Jurkat, Clone E6-1 (cell line): Measurements from ENCODE around the gene RTL10.

Experiments
- DNase-seq: peaks from one replicate; pipeline ENCODE4 v3.0.0-alpha.2; 2011; ENCODE audit warnings: low read depth, low spot score
- H3K4me3 ChIP-seq: 2 replicates; pipeline ENCODE4 v1.5.1; 2011; ENCODE audit warnings: mild to moderate bottlenecking, low read length, control low read depth, moderate library complexity

The RTL10 gene

DNA sequence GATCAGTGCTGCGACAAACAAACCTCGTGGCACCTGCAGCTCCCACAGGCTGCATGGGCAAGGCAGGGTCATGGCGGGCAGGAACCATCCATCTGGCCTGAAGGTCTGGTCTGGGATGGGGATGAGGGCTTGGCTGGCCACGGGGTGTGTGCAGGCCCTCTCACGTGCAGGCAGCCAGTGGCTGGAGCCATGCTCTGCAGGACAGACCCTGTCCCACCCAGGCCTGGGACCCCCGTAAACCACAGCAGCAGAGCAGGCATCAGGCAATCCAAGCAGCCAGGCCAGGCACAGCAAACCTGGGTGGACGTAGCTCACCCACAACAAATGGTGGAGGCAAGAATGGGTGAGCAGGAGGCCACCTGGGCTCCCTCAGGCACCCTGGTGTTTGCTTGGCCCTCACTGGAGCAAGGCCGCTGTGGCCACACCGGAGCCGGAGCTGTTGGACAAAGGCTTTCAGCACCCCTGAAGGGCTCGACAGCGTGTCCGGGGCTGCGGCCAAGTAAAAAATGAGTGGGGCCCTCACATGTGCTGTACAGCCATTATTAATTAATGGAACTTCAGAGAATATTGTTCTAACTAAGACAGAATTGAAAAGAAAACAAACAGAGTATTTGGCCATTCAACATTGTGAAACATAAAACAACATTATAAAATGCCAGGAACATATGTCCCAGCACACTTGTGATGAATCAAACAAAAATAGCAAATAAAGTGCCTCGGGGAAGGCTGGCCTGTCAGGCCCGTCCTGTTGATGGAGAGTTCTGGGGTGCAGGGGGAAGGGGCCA, 24.0 kb upstream of the RTL10 start:
- H3K4me3 ChIP-seq, result no peak overlapping the region
- DNase-seq, result no peak

DNA sequence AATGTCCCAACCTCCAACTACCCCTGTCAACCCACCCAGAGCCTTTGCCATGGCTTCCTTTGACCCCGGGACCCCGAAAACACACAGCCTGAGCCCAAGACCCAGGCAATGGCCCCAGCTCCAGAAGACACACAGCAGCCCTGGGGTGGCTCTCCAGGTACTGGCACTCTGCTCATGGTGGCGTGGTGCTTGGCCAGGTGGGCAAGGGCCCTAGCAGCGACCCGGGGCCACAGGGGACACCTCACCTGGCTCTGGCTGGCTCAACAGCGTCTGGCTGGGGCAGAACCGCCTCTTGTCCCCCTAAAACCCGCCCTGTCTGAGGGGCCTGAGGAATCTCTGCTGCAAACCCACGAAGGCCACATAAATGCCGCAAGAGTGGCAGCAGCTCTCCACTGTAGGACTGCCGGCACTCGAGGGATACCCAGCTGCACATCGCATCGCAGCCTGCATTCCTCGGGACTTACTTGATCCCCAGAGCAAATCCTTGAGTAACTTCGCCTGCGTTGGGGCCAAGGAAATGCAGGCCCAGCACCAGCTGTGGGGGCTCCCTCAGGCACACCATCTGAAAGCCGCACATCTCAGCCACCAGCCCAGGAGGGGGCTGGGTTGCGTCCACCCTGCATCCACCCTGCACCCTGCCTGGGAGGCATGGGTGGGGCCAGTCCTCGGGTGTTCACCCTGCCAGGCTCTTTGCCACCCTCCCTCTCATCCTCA, 23.1 kb upstream of the RTL10 start:
- no peak for DNase-seq
- H3K4me3 ChIP-seq, result no peak overlapping the region

GRCh38 chr22:19876941-19877625, 22.4 kb upstream of the RTL10 start:
- no peak for DNase-seq
- no peak overlapping the region for H3K4me3 ChIP-seq

DNA sequence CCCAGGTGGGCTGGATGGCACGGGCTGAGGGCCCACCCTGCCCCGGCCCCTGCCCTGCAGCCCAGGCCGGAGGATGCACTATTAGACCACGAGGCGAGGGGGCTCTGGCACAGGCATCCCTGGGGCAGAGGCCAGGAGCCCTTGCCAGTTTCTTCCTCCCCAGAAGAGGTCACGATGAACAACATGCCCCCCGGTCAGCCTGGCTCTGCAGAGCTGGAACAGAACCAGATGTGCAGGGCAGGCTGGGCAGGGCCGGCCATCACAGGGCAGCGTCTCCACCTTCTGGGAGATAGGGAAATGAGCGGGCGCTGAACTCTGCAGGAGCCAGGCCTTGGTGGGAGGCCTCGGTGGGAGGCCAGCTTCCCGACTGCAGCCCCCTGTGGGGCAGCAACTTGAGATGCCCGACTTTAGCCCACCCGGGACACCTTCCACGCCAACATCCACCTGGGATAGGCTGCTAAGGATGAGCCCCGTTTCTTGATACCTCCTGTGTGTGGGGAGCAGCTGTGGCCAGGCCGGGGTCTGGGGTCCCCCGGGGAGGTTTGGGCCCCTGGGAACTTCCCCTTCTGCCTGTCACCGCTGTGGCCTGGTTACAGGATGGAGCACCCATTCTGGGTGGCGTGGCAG, 21.8 kb upstream of the RTL10 start:
- no peak for DNase-seq
- no peak overlapping the region for H3K4me3 ChIP-seq

DNA sequence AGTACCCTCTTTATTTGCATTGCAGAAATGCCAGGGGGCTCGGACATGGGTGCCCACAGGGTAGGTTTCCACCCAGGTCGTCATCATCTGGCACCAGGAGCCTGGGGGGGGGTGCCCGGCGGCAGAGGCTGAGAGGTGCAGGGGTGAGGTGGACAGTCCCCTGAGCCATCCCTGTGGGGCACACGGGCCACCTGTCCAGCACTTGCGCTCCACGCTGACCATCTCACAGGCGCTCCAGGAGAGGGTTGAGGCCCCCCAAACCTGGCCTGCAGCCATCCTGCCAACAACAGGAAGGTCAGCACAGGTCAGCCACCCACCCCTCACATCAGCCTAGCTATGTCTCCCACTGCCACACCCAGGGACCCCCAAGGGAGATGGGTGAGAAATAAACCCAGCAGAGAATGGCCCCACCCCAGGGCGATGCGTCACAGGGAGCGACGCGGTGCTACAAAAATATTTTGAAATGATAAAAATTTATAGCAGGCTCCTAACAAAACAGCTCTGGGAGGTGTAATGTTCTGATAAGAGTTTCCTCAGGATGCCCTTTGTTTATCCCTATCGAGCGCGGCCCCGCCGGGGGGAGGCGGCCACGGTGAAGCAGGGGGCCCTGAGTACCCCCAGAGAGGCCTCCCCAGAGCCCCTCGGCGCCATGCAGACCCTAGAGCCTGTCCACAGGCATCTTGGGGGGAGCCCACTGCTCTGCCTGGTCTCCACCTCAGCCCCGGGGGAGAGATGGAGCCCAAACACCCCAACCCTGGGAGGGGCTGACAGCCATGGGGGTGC, 21.0 kb upstream of the RTL10 start:
- no peak overlapping the region for H3K4me3 ChIP-seq
- DNase-seq, result no peak

GRCh38 chr22:19875061-19875530, 20.4 kb upstream of the RTL10 start:
- no peak overlapping the region for H3K4me3 ChIP-seq
- DNase-seq, result no peak

DNA sequence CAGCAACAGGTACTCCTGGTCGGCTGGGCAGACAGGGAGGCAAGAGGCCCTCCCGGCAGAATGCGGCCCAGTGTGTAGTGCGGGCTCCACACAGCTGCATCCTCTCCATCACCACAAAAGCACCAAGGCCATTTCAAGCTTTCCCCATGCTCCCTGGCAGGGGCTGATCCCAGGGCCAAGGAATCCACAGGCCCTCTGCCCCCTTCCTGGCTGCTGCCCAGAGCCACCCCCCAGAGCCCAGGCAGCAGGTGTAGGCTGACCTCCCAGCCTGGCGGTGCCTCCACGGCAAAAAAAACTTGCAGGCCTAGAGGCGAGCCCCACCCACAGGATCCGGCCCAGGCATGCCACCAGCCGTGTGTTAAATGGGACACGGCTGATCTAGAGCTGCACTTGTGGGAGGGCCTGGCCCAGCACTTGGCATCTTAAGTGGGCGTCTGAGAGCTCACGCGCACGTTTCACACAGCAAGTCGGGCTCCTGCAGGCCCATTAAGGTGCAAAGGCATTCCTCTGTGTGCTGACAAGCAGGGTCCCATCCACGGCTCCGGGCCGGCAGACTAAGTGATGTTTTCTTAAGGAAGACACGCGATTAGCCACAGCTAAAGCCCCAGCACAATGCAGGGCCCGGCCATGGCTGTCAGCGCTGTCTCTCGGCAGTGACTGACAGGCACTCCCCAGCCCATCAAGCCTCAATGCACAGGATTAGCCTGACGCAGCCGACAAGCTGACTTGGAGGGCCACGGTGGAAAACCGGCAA, 19.8 kb upstream of the RTL10 start:
- DNase-seq, result no peak

GRCh38 chr22:19873960-19874306, 19.3 kb upstream of the RTL10 start:
- no peak overlapping the region for H3K4me3 ChIP-seq
- DNase-seq, result no peak

More for the DNA sequence above, 19.8 kb upstream of the RTL10 start:
- H3K4me3 ChIP-seq, result no peak overlapping the region

DNA sequence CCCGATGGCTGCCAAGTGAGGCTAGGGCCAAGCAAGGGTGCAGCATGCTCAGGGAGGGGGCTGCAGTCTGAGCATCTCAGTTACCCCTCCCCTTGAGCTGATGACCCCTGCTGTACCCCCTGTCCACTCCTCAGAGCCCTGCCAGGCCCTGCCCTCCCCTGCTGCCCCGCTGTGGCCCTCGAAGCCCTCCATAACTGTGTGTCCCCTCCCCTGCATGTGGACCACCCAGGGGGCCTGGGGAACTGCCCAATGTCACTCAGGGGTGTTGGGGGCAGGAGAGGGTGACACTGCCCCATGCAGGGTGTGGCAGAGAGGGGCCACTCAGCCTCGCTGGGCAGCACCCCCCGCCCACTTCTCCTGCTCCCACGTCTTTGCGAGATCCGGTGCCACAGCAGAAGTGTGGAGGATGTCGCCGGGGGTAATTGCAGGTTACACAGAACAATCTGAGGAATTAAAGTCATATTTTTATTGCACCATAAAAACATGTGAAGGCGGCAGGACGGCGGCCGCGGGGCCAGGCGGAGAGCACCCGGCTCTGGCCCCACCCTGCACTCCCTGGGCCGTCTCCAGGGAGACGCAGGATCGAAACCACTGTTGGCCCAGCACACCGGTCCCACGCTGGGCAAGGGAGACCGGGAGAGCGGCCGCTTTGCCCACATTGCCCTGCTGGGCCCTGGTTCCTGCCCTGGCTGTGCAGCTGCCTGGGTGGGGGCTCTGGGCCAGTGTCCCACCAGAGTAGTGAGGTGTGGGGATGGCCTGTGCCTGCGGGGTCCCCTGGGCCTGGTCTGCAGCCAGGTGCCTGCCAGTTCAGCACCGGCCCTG, 18.7 kb upstream of the RTL10 start:
- H3K4me3 ChIP-seq, result no peak overlapping the region
- no peak for DNase-seq

GRCh38 chr22:19872779-19873137, 18.1 kb upstream of the RTL10 start:
- no peak overlapping the region for H3K4me3 ChIP-seq
- DNase-seq, result no peak

- no peak overlapping the region for H3K4me3 ChIP-seq
- DNase-seq, result no peak
Measured at GRCh38 chr22:19871845-19872778, 17.4 kb upstream of the RTL10 start.

DNA sequence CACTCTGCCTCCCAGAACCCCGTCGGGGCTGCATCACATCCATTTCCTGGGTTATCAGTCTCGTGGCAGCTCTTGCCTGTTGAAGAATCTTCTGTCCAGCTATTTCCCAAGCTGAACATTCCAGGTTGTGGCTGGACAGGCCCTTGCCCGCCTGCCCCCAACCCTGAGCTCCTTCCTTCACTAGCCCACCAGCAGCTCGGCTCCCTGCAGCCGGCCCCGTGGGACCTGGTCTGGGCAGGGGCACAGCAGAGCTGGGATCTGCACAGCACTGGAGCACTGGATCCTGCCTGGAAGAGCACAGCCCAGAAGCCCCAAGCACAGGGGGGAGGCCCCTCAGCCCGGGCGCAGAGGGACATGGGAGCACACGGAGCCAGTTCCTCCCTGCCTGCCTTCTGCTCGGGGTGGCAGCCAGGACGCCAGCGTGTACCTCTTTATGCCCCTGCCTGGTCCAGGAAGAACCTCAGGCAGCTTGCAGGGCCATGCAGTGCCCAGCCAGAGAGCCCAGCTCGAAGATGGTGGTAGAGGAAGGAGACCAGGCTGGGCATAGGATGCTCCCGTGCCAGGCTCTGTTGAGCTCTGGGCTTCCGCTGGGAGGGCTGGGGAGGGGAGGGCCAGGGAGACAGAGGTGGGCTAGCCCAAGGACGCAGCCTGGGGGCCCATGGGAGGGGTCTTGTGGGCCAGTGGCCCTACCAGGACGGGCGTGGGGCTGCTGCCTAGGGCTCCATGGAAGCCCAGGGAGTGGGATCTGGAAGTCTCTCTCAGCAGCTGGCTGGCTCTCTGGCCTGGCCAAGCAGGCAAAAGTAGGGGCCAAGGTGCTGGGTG, 16.6 kb upstream of the RTL10 start:
- no peak for DNase-seq

GRCh38 chr22:19870153-19871022, 15.7 kb upstream of the RTL10 start:
- H3K4me3 ChIP-seq, result no peak overlapping the region
- DNase-seq, result no peak

More for the DNA sequence above, 16.6 kb upstream of the RTL10 start:
- no peak overlapping the region for H3K4me3 ChIP-seq

DNA sequence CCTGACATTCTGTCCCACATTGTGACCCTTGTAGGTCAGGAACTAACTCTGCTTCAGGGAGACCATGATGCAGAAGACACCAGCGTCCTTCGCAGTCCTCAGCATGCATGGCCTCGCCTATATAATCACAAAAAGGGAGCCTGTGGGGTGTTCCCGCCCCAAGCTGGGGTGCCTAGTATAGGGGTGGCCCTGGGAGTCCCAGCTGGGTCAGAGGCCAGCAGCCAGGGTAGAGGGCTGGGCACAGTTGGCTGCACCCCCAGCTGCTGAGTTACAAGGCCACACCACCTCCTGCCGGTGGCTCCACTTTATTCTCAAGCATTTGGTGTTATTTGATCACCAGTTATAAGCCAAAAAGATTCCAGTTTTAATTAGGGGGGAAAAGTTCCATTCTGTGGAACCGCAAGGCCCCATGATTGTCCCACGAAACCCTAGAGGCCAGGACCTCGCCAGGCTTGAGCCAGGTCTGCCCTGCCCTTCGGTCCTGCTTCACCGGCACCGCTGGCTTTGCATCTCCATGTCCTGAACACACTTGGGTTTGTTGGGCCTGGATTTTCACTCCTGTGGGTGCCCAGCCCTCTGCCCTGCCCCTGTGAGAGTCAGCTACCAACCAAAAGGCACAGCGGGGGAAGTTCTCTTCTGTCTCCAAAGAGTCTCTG, 15.0 kb upstream of the RTL10 start:
- no peak for DNase-seq
- no peak overlapping the region for H3K4me3 ChIP-seq
